EH (cell line): ENCODE data around the gene FAM170B.
A peak's percentile ranks its signal among the peaks of the same experiment; 100 is the strongest.

Source experiments
- DNase-seq: peaks from one replicate; pipeline ENCODE4 v3.0.0-alpha.2; 2015; ENCODE audit warnings: low read depth

FAM170B gene

GRCh38 chr10:49133706-49134248, at the start of gene FAM170B:
FAM170B (minus strand) TSS chr10:49134021; CDS start chr10:49133918, 103 bp downstream.
- no peak for DNase-seq

GRCh38 chr10:49182776-49183175, 49.0 kb upstream of the FAM170B start:
- DNase-seq, result no peak

GRCh38 chr10:49180444-49180860, 46.6 kb upstream of the FAM170B start:
- no peak for DNase-seq

- DNase-seq, result no peak
Observed at GRCh38 chr10:49179699-49180443, 46.0 kb upstream of the FAM170B start.

- DNase-seq, result no peak
Observed at GRCh38 chr10:49178489-49179471, 45.0 kb upstream of the FAM170B start.

- peak; percentile 92 for DNase-seq
Observed at GRCh38 chr10:49177391-49178355, 43.9 kb upstream of the FAM170B start.

- no peak for DNase-seq
Observed at GRCh38 chr10:49176310-49177268, 42.8 kb upstream of the FAM170B start.

- DNase-seq, result no peak
Observed at GRCh38 chr10:49175587-49176309, 41.9 kb upstream of the FAM170B start.

- DNase-seq, result no peak
Observed at GRCh38 chr10:49174926-49175500, 41.2 kb upstream of the FAM170B start.

- DNase-seq, result no peak
Observed at GRCh38 chr10:49174261-49174925, 40.6 kb upstream of the FAM170B start.

GRCh38 chr10:49173853-49174252, 40.0 kb upstream of the FAM170B start:
- DNase-seq, result no peak

- no peak for DNase-seq
Observed at GRCh38 chr10:49173201-49173772, 39.5 kb upstream of the FAM170B start.

GRCh38 chr10:49172777-49173132, 38.9 kb upstream of the FAM170B start:
- no peak for DNase-seq

GRCh38 chr10:49172061-49172776, 38.4 kb upstream of the FAM170B start:
- no peak for DNase-seq

GRCh38 chr10:49171326-49172060, 37.7 kb upstream of the FAM170B start:
- DNase-seq, result no peak

GRCh38 chr10:49170632-49171325, 37.0 kb upstream of the FAM170B start:
- DNase-seq, result no peak
